B cell (primary cell): ENCODE measurements around the gene MGAT5.

ENCODE experiments used
- CTCF ChIP-seq: fragments of 200-600 bp; IDR thresholded peaks from one replicate; pipeline ENCODE4 v1.8.0; 2022; ENCODE audit warnings: antibody characterized with exemption, mild to moderate bottlenecking
- EZH2 ChIP-seq: IDR thresholded peaks from 2 replicates; pipeline ENCODE4 v1.6.1; 2012; ENCODE audit warnings: borderline replicate concordance, low read depth, mild to moderate bottlenecking, moderate library complexity, low read length; ENCODE audit not compliant: insufficient read depth, poor library complexity, severe bottlenecking

- no peak for TF ChIP-seq CTCF
- TF ChIP-seq EZH2 = no peak
Observed at GRCh38 chr2:134256956-134257355, 3.1 kb downstream of the MGAT5 start.
